GM20000 (cell line): ENCODE measurements around the gene RASEF.

Source experiments
- DNase-seq: peaks from one replicate; pipeline ENCODE4 v3.0.0; 2012; ENCODE audit warnings: low spot score
- CTCF ChIP-seq: IDR thresholded peaks from 2 replicates; pipeline ENCODE4 v1.5.1; 2012; ENCODE audit warnings: mild to moderate bottlenecking, control low read depth; ENCODE audit errors: extremely low read depth, missing control alignments

The RASEF gene

GRCh38 chr9:83024506-83025125, 38.3 kb downstream of the RASEF start:
- DNase-seq = no peak
- TF ChIP-seq CTCF = no peak

- no peak for DNase-seq
- no peak for TF ChIP-seq CTCF
Measured at GRCh38 chr9:83023151-83023550, 39.8 kb downstream of the RASEF start.

GRCh38 chr9:83020864-83021263, 42.1 kb downstream of the RASEF start:
- DNase-seq = no peak
- no peak for TF ChIP-seq CTCF

- TF ChIP-seq CTCF = no peak
- DNase-seq = no peak
Measured at GRCh38 chr9:83020327-83020726, 42.6 kb downstream of the RASEF start.

- DNase-seq = no peak
- TF ChIP-seq CTCF = no peak
Measured at GRCh38 chr9:83019246-83019645, 43.7 kb downstream of the RASEF start.

GRCh38 chr9:83015897-83016296, 47.0 kb downstream of the RASEF start:
- no peak for DNase-seq
- TF ChIP-seq CTCF = no peak

- TF ChIP-seq CTCF = no peak
- no peak for DNase-seq
Measured at GRCh38 chr9:83013867-83014605, 48.9 kb downstream of the RASEF start.
